HepG2 (cell line): ENCODE measurements around the gene ATR. TPM values are rescaled to one million over a fixed set of nuclear protein-coding genes. Genes with fewer than 3 reads are reported as not detected.

Source experiments
- ATAC-seq: fragments of 200-7000 bp; cut with Tn5 transposase; 3 replicates; pipeline ENCODE4 v1.9.1; 2020; ENCODE audit warnings: mild to moderate bottlenecking, moderate library complexity
- BruUV-seq: library from RNA; stranded (reverse); fragments of 400-500 nt; replicated peaks from 2 replicates; lab custom pipeline; 2021; lab: Mats Ljungman, UMichigan
- CTCF ChIA-PET: fragments of 300-600 bp; formaldehyde crosslinking; extraction: SDS; loops from one replicate; lab custom pipeline; 2021; ENCODE audit warnings: low total read pairs, inconsistent platforms, low intra/inter-chr PET ratio; lab: Yijun Ruan, JAX
- POLR2A ChIA-PET: fragments of 350-600 bp; sonication (Branson Sonifier 250); formaldehyde crosslinking; loops from one replicate; lab custom pipeline; 2020; ENCODE audit warnings: antibody characterized with exemption, inconsistent platforms; lab: Yijun Ruan, JAX
- DNase-seq: peaks from one replicate; pipeline ENCODE4 v3.0.0-alpha.2; 2015; ENCODE audit warnings: low spot score
- FAIRE-seq: peaks from 3 replicates; lab custom pipeline; 2011; peaks lifted over from hg19 to GRCh38; lab: Jason Lieb, UNC
- H2AFZ ChIP-seq: one replicate; pipeline ENCODE4 v1.6.1; 2011; ENCODE audit warnings: low read length, inconsistent platforms
- H3K27ac ChIP-seq: fragments of 300-600 bp; 3 replicates; pipeline ENCODE4 v1.8.0; 2011; ENCODE audit warnings: mixed run types, mild to moderate bottlenecking, mixed read lengths, low read length, inconsistent platforms; ENCODE audit not compliant: insufficient read depth; ENCODE audit errors: extremely low read length
- H3K27me3 ChIP-seq, 2 experiments: fragments of 200-600 bp in 1 of 2; 2 replicates in 1 of 2; 3 replicates in 1 of 2; pipeline versions ENCODE4 v1.6.0 to v1.8.0; 2011; ENCODE audit warnings: low read length in 2 of 2, mild to moderate bottlenecking in 2 of 2, moderate library complexity in 2 of 2, inconsistent platforms in 1 of 2; ENCODE audit not compliant: insufficient read depth in 2 of 2, control insufficient read depth in 1 of 2
- H3K36me3 ChIP-seq, 2 experiments: fragments of 200-600 bp in 1 of 2; replicated peaks in 1 of 2; 2 replicates in 1 of 2; 3 replicates in 1 of 2; pipeline versions ENCODE4 v1.5.1 to v1.8.0; 2011; ENCODE audit warnings: low read length in 2 of 2, inconsistent platforms in 1 of 2; ENCODE audit not compliant: insufficient read depth in 2 of 2, control insufficient read depth in 1 of 2
- H3K4me1 ChIP-seq: 2 replicates; pipeline ENCODE4 v1.5.1; 2012; ENCODE audit warnings: low read length, inconsistent platforms; ENCODE audit not compliant: insufficient read depth
- H3K4me2 ChIP-seq: 2 replicates; pipeline ENCODE4 v1.6.0; 2011; ENCODE audit warnings: low read depth, low read length, inconsistent platforms
- H3K4me3 ChIP-seq, 3 experiments: fragments of 200-600 bp in 1 of 3; sonication (generic), shearing (Covaris generic) in 1 of 3; replicated peaks in 1 of 3; 2 replicates each; pipeline ENCODE4 v1.5.1; 2011 to 2016; ENCODE audit warnings: low read length in 3 of 3, inconsistent platforms in 2 of 3, low read depth in 2 of 3, mild to moderate bottlenecking in 2 of 3, control low read depth in 1 of 3, mixed read lengths in 1 of 3; ENCODE audit not compliant: insufficient read depth in 1 of 3
- H3K79me2 ChIP-seq: one replicate; pipeline ENCODE4 v1.6.1; 2011; ENCODE audit warnings: low read length, inconsistent platforms; ENCODE audit not compliant: insufficient read depth
- H3K9ac ChIP-seq: 2 replicates; pipeline ENCODE4 v1.6.0; 2011; ENCODE audit warnings: mild to moderate bottlenecking, low read depth, low read length, inconsistent platforms; ENCODE audit not compliant: insufficient read depth
- H3K9me3 ChIP-seq: 2 replicates; pipeline ENCODE4 v1.5.1; 2012; ENCODE audit warnings: mild to moderate bottlenecking, low read length
- H4K20me1 ChIP-seq: 2 replicates; pipeline ENCODE4 v1.6.0; 2011; ENCODE audit warnings: inconsistent platforms, mild to moderate bottlenecking, low read length, moderate library complexity; ENCODE audit not compliant: insufficient read depth
- ATM ChIP-seq: fragments of 450-650 bp; IDR thresholded peaks from 2 replicates; pipeline ENCODE4 v1.7.1; 2017; ENCODE audit warnings: mild to moderate bottlenecking, borderline replicate concordance
- DNMT1 ChIP-seq: sonication (generic); formaldehyde crosslinking; IDR thresholded peaks from 2 replicates; pipeline ENCODE4 v1.5.1; 2020; ENCODE audit warnings: mild to moderate bottlenecking, missing genetic modification reagents
- ELF1 ChIP-seq: sonication (generic); formaldehyde crosslinking; IDR thresholded peaks from 2 replicates; pipeline ENCODE4 v1.4.0; 2020; ENCODE audit warnings: missing genetic modification reagents
- FOXJ3 ChIP-seq: sonication (generic); formaldehyde crosslinking; IDR thresholded peaks from 2 replicates; pipeline ENCODE4 v1.4.0; 2020; ENCODE audit warnings: missing genetic modification reagents, mild to moderate bottlenecking, borderline replicate concordance
- FOXP1 ChIP-seq, 2 experiments: fragments of 450-650 bp in 1 of 2; IDR thresholded peaks; 2 replicates each; pipeline ENCODE4 v1.6.1; 2017 to 2018; ENCODE audit warnings: antibody characterized with exemption in 1 of 2
- NCOA1 ChIP-seq: sonication (generic); formaldehyde crosslinking; IDR thresholded peaks from 2 replicates; pipeline ENCODE4 v1.9.0; 2021; ENCODE audit warnings: missing genetic modification reagents
- SP140L ChIP-seq: sonication (generic); formaldehyde crosslinking; IDR thresholded peaks from 2 replicates; pipeline ENCODE4 v1.4.0; 2020; ENCODE audit warnings: missing genetic modification reagents, borderline replicate concordance
- TAF1 ChIP-seq: sonication (generic); formaldehyde crosslinking; IDR thresholded peaks from 2 replicates; pipeline ENCODE4 v1.4.0; 2020; ENCODE audit warnings: missing genetic modification reagents
- TAF15 ChIP-seq: fragments of 200-400 bp; formaldehyde crosslinking; IDR thresholded peaks from one replicate; pipeline ENCODE4 v1.6.1; 2018; ENCODE audit warnings: mild to moderate bottlenecking, low read depth, low read length; ENCODE audit not compliant: poor library complexity, severe bottlenecking
- XRCC5 ChIP-seq: fragments of 200-400 bp; formaldehyde crosslinking; optimal IDR thresholded peaks from 2 replicates; pipeline ENCODE3; 2017; ENCODE audit warnings: mild to moderate bottlenecking, low read length
- ZFP41 ChIP-seq: sonication (generic); formaldehyde crosslinking; IDR thresholded peaks from 2 replicates; pipeline ENCODE4 v1.4.0; 2020; ENCODE audit warnings: mild to moderate bottlenecking, missing genetic modification reagents, borderline replicate concordance
- ZFP90 ChIP-seq: sonication (generic); formaldehyde crosslinking; IDR thresholded peaks from 2 replicates; pipeline ENCODE4 v1.8.0; 2022; ENCODE audit warnings: missing genetic modification reagents, mild to moderate bottlenecking, inconsistent platforms, borderline replicate concordance
- ZNF282 ChIP-seq: fragments of 450-650 bp; IDR thresholded peaks from 2 replicates; pipeline ENCODE4 v1.6.1; 2018; ENCODE audit not compliant: partially characterized antibody
- ZNF333 ChIP-seq: sonication (generic); formaldehyde crosslinking; IDR thresholded peaks from 2 replicates; pipeline ENCODE4 v1.4.0; 2020; ENCODE audit warnings: mild to moderate bottlenecking, missing genetic modification reagents, borderline replicate concordance
- ZNF431 ChIP-seq: sonication (generic); formaldehyde crosslinking; IDR thresholded peaks from 2 replicates; pipeline ENCODE4 v1.9.0; 2022; ENCODE audit warnings: missing genetic modification reagents, low read depth, mild to moderate bottlenecking, borderline replicate concordance
- ZNF496 ChIP-seq: sonication (generic); formaldehyde crosslinking; IDR thresholded peaks from 2 replicates; pipeline ENCODE4 v1.8.1; 2023; ENCODE audit warnings: mild to moderate bottlenecking, moderate library complexity, missing genetic modification reagents; ENCODE audit not compliant: insufficient replicate concordance
- WGBS: methylation state at CpG from one replicate; pipeline ENCODE4 v1.1.6; 2017; ENCODE audit warnings: low lambda C conversion rate; 5-methylcytosine and 5-hydroxymethylcytosine counted together
- in situ Hi-C: cut with HindIII; loops from 2 replicates; pipeline ENCODE4 v1.10.0; 2017; ENCODE audit warnings: low pct_unique_long_range_greater_than_20kb; ENCODE audit not compliant: extremely low pct_ligation_motif_present
- intact Hi-C: fragments of 100-400 bp; cut with micrococcal nuclease; formaldehyde crosslinking; loops from one replicate; pipeline ENCODE4 v1.10.0; 2022; ENCODE audit not compliant: unreplicated experiment
- polyA plus RNA-seq, 8 experiments: library from polyadenylated mRNA; depleted of rRNA in 3 of 8; stranded (reverse) in 7 of 8; unstranded in 1 of 8; fragments of >200 nt; fragmentation: Illumina TruSeq in 4 of 8; extraction: Trizol in 4 of 8; gene quantifications; 2 replicates each; pipeline versions ENCODE4 v1.2.1 to v1.2.3, GENCODE V29; 2011 to 2016; ENCODE audit warnings: low read depth in 4 of 8, missing spikeins in 1 of 8, mixed read lengths in 1 of 8; ENCODE audit not compliant: insufficient read depth in 1 of 8
- total RNA-seq, 5 experiments: library from RNA; depleted of rRNA; stranded (reverse); fragments of >200 nt; fragmentation: Illumina TruSeq; extraction: Trizol; gene quantifications; 2 replicates each; pipeline ENCODE4 v1.2.3, GENCODE V29; 2016; ENCODE audit warnings: low read depth in 1 of 5
- TF ChIP-seq, protein P1 (sequence below): IDR thresholded peaks from 2 replicates; pipeline ENCODE4 v1.6.1; 2016
- TF ChIP-seq, protein P2 (sequence below): fragments of 450-650 bp; IDR thresholded peaks from 2 replicates; pipeline ENCODE4 v1.6.1; 2016

ATR gene
- total and polyA plus RNA-seq, 2 of the 13 experiments (the other 11 are each of a cell fraction or from before 2014, with no cell fraction given), result 6.6 to 17.0 TPM

GRCh38 chr3:142459929-142460328 is 118.6 kb downstream of the ATR start (continued):
- TF ChIP-seq, protein P1, sequence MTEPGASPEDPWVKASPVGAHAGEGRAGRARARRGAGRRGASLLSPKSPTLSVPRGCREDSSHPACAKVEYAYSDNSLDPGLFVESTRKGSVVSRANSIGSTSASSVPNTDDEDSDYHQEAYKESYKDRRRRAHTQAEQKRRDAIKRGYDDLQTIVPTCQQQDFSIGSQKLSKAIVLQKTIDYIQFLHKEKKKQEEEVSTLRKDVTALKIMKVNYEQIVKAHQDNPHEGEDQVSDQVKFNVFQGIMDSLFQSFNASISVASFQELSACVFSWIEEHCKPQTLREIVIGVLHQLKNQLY (CRISPR knock-in tag), result no peak
- no peak for TF ChIP-seq ZNF333

DNA sequence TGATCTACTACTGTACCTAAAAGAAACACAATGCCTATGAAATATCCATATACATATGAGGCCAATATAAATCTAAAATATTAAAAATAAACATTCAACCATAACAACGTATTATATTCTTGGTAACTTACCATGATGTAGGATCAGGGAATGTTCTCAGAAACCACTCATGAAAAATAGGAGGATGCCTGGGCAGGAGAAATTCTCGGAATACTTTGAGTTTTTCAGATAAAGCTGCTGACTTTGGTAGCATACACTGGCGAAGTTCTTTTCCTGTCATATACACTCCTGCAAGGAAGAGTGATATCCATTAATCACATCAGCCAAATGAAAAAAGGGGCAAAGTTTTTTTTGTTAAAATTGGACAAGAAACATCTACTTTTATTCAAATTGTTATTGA is 119.4 kb downstream of the ATR start:
- H3K79me2 ChIP-seq, result no peaks in the 10 kb centered on the region
- DNase-seq, result no peak
- H3K27me3 ChIP-seq, result no peaks in the 10 kb centered on the region
- no peak for FAIRE-seq
- H3K36me3 ChIP-seq, result no peaks in the 10 kb centered on the region
- no peaks in the 10 kb centered on the region for H4K20me1 ChIP-seq
- H3K4me2 ChIP-seq, result no peak overlapping the region
- ChIA-PET POLR2A (no interaction called here), CTCF (no interaction called here)
- H3K9me3 ChIP-seq, result no peaks in the 10 kb centered on the region
- H3K9ac ChIP-seq, result no peak overlapping the region
- BruUV-seq, result no TSS peak
- 97% methylated on average over 3 of the region's 3 CpGs for WGBS
- no peak overlapping the region for H3K4me3 ChIP-seq
- intact Hi-C loops, result no loop called here
- in situ Hi-C loops, result no loop called here
- no peak overlapping the region for H2AFZ ChIP-seq
- no peak for TF ChIP-seq ZNF282
- no peak for TF ChIP-seq FOXJ3 (CRISPR knock-in tag)
- no peak for TF ChIP-seq XRCC5
- TF ChIP-seq ATM, result no peak
- TF ChIP-seq, protein P2, sequence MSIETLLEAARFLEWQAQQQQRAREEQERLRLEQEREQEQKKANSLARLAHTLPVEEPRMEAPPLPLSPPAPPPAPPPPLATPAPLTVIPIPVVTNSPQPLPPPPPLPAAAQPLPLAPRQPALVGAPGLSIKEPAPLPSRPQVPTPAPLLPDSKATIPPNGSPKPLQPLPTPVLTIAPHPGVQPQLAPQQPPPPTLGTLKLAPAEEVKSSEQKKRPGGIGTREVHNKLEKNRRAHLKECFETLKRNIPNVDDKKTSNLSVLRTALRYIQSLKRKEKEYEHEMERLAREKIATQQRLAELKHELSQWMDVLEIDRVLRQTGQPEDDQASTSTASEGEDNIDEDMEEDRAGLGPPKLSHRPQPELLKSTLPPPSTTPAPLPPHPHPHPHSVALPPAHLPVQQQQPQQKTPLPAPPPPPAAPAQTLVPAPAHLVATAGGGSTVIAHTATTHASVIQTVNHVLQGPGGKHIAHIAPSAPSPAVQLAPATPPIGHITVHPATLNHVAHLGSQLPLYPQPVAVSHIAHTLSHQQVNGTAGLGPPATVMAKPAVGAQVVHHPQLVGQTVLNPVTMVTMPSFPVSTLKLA, result no peak
- TF ChIP-seq ZNF431 (CRISPR knock-in tag), result no peak
- TF ChIP-seq NCOA1, result no peak
- no peak for TF ChIP-seq ZNF496
- no peak for TF ChIP-seq SP140L (CRISPR knock-in tag)
- no peak for TF ChIP-seq ZFP90
- no peak for TF ChIP-seq ELF1
- TF ChIP-seq FOXP1 (IDR thresholded peaks at IDR 0.05), result no peak
- no peak for TF ChIP-seq FOXP1 (CRISPR knock-in tag; IDR thresholded peaks at IDR 0.05)
- no peak for TF ChIP-seq TAF15
- no peak for TF ChIP-seq TAF1 (CRISPR knock-in tag)
- no peak for TF ChIP-seq ZFP41 (CRISPR knock-in tag)
- no peak for TF ChIP-seq DNMT1 (CRISPR knock-in tag)
- TF ChIP-seq, all 625 proteins: peak for 0
- ATAC-seq, result no peak
- Histone ChIP-seq H3K4me1 (no peaks in the 10 kb centered on the region), H3K27ac (no peak overlapping the region)
